Endothelial cell of umbilical vein (primary cell): ENCODE measurements around the gene FBXO44.

Experiments used
- EZH2 ChIP-seq: IDR thresholded peaks from 2 replicates; pipeline ENCODE4 v1.6.1; 2012; ENCODE audit warnings: borderline replicate concordance, low read depth, mild to moderate bottlenecking, moderate library complexity, low read length, inconsistent platforms; ENCODE audit not compliant: severe bottlenecking
- FOS ChIP-seq: IDR thresholded peaks from 2 replicates; pipeline ENCODE4 v1.6.1; 2011; ENCODE audit warnings: mild to moderate bottlenecking, low read length, moderate library complexity, borderline replicate concordance; ENCODE audit not compliant: insufficient read depth
- GATA2 ChIP-seq: IDR thresholded peaks from 2 replicates; pipeline ENCODE4 v1.7.0; 2011; ENCODE audit warnings: low read depth, mild to moderate bottlenecking, moderate library complexity, mixed read lengths, low read length; ENCODE audit not compliant: insufficient read length, insufficient read depth
- POLR2A ChIP-seq: IDR thresholded peaks from 2 replicates; pipeline ENCODE4 v1.6.1; 2012; ENCODE audit warnings: low read depth, mild to moderate bottlenecking, control low read depth, low read length
- POLR2AphosphoS5 ChIP-seq: IDR thresholded peaks from 2 replicates; pipeline ENCODE4 v1.6.1; 2012; ENCODE audit warnings: low read depth, mild to moderate bottlenecking, control low read depth, low read length, moderate library complexity; ENCODE audit not compliant: insufficient read depth
- TF ChIP-seq, protein P1 (sequence below), 2 donors: IDR thresholded peaks; 1 replicate in 1 of 2; 2 replicates in 1 of 2; pipeline ENCODE4 v1.5.1; 2011; ENCODE audit warnings: low read length in 2 of 2, mild to moderate bottlenecking in 2 of 2, moderate library complexity in 2 of 2, control low read depth in 1 of 2, inconsistent platforms in 1 of 2, low read depth in 1 of 2; ENCODE audit not compliant: insufficient read depth in 1 of 2; ENCODE audit errors: extremely low read depth in 1 of 2

DNA sequence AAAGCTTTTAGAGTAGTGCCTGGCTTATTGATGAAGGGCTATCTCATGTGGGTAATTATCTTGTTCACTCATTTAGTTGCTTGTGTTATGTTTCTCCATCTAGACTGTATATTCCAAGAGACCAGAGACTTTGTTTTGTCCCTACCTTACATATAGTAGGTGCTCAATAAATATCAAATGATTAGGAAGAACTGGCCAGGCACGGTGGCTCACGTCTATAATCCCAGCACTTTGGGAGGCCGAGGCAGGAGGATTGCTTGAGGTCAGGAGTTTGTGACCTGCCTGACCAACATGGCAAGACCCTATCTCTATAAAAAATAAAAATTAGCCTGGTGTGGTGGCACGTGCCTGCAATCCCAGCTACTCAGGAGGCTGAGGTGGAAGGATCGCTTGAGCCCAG is 9.4 kb upstream of the FBXO44 start:
- TF ChIP-seq, protein P1, sequence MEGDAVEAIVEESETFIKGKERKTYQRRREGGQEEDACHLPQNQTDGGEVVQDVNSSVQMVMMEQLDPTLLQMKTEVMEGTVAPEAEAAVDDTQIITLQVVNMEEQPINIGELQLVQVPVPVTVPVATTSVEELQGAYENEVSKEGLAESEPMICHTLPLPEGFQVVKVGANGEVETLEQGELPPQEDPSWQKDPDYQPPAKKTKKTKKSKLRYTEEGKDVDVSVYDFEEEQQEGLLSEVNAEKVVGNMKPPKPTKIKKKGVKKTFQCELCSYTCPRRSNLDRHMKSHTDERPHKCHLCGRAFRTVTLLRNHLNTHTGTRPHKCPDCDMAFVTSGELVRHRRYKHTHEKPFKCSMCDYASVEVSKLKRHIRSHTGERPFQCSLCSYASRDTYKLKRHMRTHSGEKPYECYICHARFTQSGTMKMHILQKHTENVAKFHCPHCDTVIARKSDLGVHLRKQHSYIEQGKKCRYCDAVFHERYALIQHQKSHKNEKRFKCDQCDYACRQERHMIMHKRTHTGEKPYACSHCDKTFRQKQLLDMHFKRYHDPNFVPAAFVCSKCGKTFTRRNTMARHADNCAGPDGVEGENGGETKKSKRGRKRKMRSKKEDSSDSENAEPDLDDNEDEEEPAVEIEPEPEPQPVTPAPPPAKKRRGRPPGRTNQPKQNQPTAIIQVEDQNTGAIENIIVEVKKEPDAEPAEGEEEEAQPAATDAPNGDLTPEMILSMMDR (IDR thresholded peaks at IDR 0.05; ENCODE audit: extremely low read depth in 1 of 2, insufficient read depth in 1 of 2, low read depth in 1 of 2, low read length in 2 of 2), result no peak
- TF ChIP-seq FOS (no peak), EZH2 (no peak), POLR2AphosphoS5 (no peak), POLR2A (no peak), GATA2 (no peak)
